B cell (primary cell): ENCODE results near the gene CBARP.

Experiments
- CTCF ChIP-seq: fragments of 200-600 bp; IDR thresholded peaks from one replicate; pipeline ENCODE4 v1.8.0; 2022; ENCODE audit warnings: antibody characterized with exemption, mild to moderate bottlenecking
- EZH2 ChIP-seq: IDR thresholded peaks from 2 replicates; pipeline ENCODE4 v1.6.1; 2012; ENCODE audit warnings: borderline replicate concordance, low read depth, mild to moderate bottlenecking, moderate library complexity, low read length; ENCODE audit not compliant: insufficient read depth, poor library complexity, severe bottlenecking

DNA sequence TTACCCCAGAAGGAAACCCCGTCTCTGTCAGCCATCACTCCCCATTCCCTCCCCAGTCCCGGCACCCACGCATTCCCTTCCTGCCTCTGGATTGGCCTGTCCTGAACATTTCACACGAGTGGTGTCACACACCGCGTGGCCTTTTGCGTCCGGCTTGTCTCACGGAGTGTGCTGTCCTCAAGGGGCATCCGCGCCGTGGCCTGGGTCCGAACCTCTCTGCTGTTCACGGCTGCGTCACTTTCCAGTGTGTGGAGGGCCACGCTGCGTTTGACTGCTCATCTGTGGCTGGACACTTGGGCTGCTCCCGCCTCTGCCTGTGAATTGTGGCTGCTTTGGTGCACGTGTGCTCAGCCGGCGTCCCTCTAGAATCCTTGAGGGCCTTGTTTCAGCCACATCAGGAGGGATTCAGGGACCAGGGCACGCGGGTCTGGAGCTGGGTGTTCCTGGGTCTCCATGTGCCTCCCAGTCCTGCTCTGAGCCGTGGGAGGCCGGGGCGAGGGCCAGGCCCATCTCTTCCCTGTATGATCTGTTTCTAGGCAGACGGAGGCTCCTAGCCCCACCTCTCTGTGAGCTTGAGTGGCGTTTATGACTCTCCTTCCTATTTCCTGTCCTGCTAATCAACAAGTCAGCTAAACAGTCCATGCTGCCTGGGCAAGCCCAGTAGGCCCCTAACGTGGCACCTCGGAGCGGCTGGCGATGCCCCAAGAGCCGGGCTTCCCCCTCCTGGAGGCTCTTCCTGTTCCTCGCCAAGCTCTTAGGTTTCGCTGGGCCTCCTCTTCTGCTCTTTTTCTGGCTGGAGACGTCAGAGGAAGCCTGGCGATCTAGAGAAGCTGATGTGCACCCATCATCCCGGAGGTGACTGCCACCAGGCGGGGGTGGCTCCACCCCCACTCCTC, 24.2 kb downstream of the CBARP start:
- TF ChIP-seq CTCF, result no peak
- no peak for TF ChIP-seq EZH2
